Neural progenitor cell (in vitro differentiated cells): Measurements from ENCODE around the gene ERMAP. TPM values are rescaled to one million over a fixed set of nuclear protein-coding genes. Genes with fewer than 3 reads are reported as not detected.
"Not testable (repeated sequence)": the region's sequence is repeated elsewhere in the genome, so short reads cannot be mapped to it uniquely, and the experiment has no call there.

Experiments
- DNase-seq: peaks from one replicate; pipeline ENCODE4 v3.0.0-alpha.2; 2016; ENCODE audit warnings: low spot score
- H2AFZ ChIP-seq: fragments of 200-600 bp; sonication (generic); replicated peaks from 2 replicates; pipeline ENCODE4 v1.6.1; 2016; ENCODE audit warnings: antibody characterized with exemption
- H3F3A ChIP-seq: fragments of 200-600 bp; sonication (generic); 2 replicates; pipeline ENCODE4 v1.6.1; 2016; ENCODE audit warnings: antibody characterized with exemption, low read depth
- H3K27ac ChIP-seq: fragments of 200-600 bp; sonication (generic); 2 replicates; pipeline ENCODE4 v1.5.1; 2016; ENCODE audit warnings: mild to moderate bottlenecking
- H3K27me3 ChIP-seq: fragments of 200-600 bp; sonication (generic); 2 replicates; pipeline ENCODE4 v1.6.1; 2016; ENCODE audit warnings: mild to moderate bottlenecking, moderate library complexity
- H3K36me3 ChIP-seq: fragments of 200-600 bp; sonication (generic); 2 replicates; pipeline ENCODE4 v1.5.1; 2016
- H3K4me1 ChIP-seq: fragments of 200-600 bp; sonication (generic); 2 replicates; pipeline ENCODE4 v1.6.1; 2016; ENCODE audit warnings: mixed run types
- H3K4me2 ChIP-seq: fragments of 200-600 bp; sonication (generic); 2 replicates; pipeline ENCODE4 v1.6.1; 2016
- H3K4me3 ChIP-seq: fragments of 200-600 bp; sonication (generic); 2 replicates; pipeline ENCODE4 v1.5.1; 2016
- H3K79me2 ChIP-seq: fragments of 200-600 bp; sonication (generic); 2 replicates; pipeline ENCODE4 v1.6.1; 2016; ENCODE audit warnings: low read depth
- H3K9ac ChIP-seq: fragments of 200-600 bp; sonication (generic); 2 replicates; pipeline ENCODE4 v1.6.1; 2016
- H3K9me3 ChIP-seq: fragments of 200-600 bp; sonication (generic); 2 replicates; pipeline ENCODE4 v1.5.1; 2016; ENCODE audit warnings: low read depth
- H4K20me1 ChIP-seq: fragments of 200-600 bp; sonication (generic); 2 replicates; pipeline ENCODE4 v1.6.1; 2016; ENCODE audit warnings: low read depth
- H3K27ac Mint-ChIP-seq: 3 replicates; pipeline ENCODE4 v1.8.0; 2021; ENCODE audit warnings: mixed read lengths
- H3K27me3 Mint-ChIP-seq: 2 replicates; pipeline ENCODE4 v1.8.0; 2022; ENCODE audit warnings: low read depth, mild to moderate bottlenecking, inconsistent platforms, moderate library complexity, mixed read lengths; ENCODE audit not compliant: insufficient read depth
- H3K36me3 Mint-ChIP-seq: 3 replicates; pipeline ENCODE4 v1.8.0; 2021; ENCODE audit warnings: mixed read lengths
- H3K4me1 Mint-ChIP-seq: 3 replicates; pipeline ENCODE4 v1.8.0; 2021; ENCODE audit warnings: mixed read lengths
- H3K4me3 Mint-ChIP-seq: 3 replicates; pipeline ENCODE4 v1.8.0; 2021; ENCODE audit warnings: mild to moderate bottlenecking, moderate library complexity, mixed read lengths
- H3K9me3 Mint-ChIP-seq: 3 replicates; pipeline ENCODE4 v1.8.0; 2020; ENCODE audit warnings: mixed read lengths
- CTCF ChIP-seq: fragments of 200-600 bp; sonication (generic); IDR thresholded peaks from 2 replicates; pipeline ENCODE4 v1.5.1; 2017; ENCODE audit warnings: antibody characterized with exemption, mild to moderate bottlenecking
- EZH2 ChIP-seq: fragments of 200-600 bp; sonication (generic); IDR thresholded peaks from 2 replicates; pipeline ENCODE4 v1.6.1; 2017; ENCODE audit warnings: antibody characterized with exemption, mild to moderate bottlenecking, moderate library complexity
- EZH2phosphoT487 ChIP-seq: fragments of 200-600 bp; sonication (generic); IDR thresholded peaks from 2 replicates; pipeline ENCODE4 v1.6.1; 2017; ENCODE audit warnings: antibody characterized with exemption
- total RNA-seq: library from RNA; depleted of rRNA; stranded (reverse); fragments of >200 nt; gene quantifications from 2 replicates; pipeline ENCODE4 v1.2.3, GENCODE V29; 2015; ENCODE audit warnings: low replicate concordance

Gene ERMAP
- total RNA-seq, 1 donor from 2014 or later = 2.2 TPM

- peaks cover 33% of the 10 kb centered on the region for H3K36me3 Mint-ChIP-seq
- H3K9me3 ChIP-seq = no peaks in the 10 kb centered on the region
Observed at GRCh38 chr1:42806593-42806992, 10.3 kb upstream of the ERMAP start.

GRCh38 chr1:42807056-42807668 is 9.8 kb upstream of the ERMAP start:
- Mint-ChIP-seq H3K36me3 (peaks cover 34% of the 10 kb centered on the region), H3K27me3 (peaks cover 3% of the 10 kb centered on the region), H3K9me3 (peaks cover 3% of the 10 kb centered on the region)

More at GRCh38 chr1:42806593-42806992, 10.3 kb upstream of the ERMAP start:
- H3K36me3 ChIP-seq = peaks cover 3% of the 10 kb centered on the region
- Mint-ChIP-seq H3K9me3 (peaks cover 3% of the 10 kb centered on the region), H3K27ac (no peak overlapping the region), H3K4me3 (no peak overlapping the region), H3K27me3 (peaks cover 3% of the 10 kb centered on the region), H3K4me1 (peaks cover 2% of the 10 kb centered on the region)
- H3K27me3 ChIP-seq = no peaks in the 10 kb centered on the region
- no peak overlapping the region for H3K9ac ChIP-seq
- no peaks in the 10 kb centered on the region for H3F3A ChIP-seq
- DNase-seq = no peak
- no peaks in the 10 kb centered on the region for H3K79me2 ChIP-seq
- no peaks in the 10 kb centered on the region for H3K4me1 ChIP-seq
- H3K27ac ChIP-seq = no peak overlapping the region
- TF ChIP-seq EZH2 = no peak
- no peak for TF ChIP-seq EZH2phosphoT487
- no peak for TF ChIP-seq CTCF
- no peak overlapping the region for H2AFZ ChIP-seq
- H4K20me1 ChIP-seq = no peaks in the 10 kb centered on the region
- no peak overlapping the region for H3K4me3 ChIP-seq
- no peak overlapping the region for H3K4me2 ChIP-seq

GRCh38 chr1:42814815-42815214 is 2.1 kb upstream of the ERMAP start:
- DNase-seq, H4K20me1 ChIP-seq, H3K27ac ChIP-seq, H3K9me3 ChIP-seq, H3K79me2 ChIP-seq, H3K4me3 ChIP-seq, H3K9ac ChIP-seq, H3K9me3 Mint-ChIP-seq, H3K27me3 Mint-ChIP-seq, H3K27me3 ChIP-seq, H3K36me3 ChIP-seq, H2AFZ ChIP-seq, H3K27ac Mint-ChIP-seq, H3K4me3 Mint-ChIP-seq, H3K4me2 ChIP-seq: not testable (repeated sequence)
- Histone ChIP-seq H3F3A (peaks cover 27% of the 10 kb centered on the region), H3K4me1 (peaks cover 14% of the 10 kb centered on the region)
- peaks cover 13% of the 10 kb centered on the region for H3K36me3 Mint-ChIP-seq
- H3K4me1 Mint-ChIP-seq = peaks cover 18% of the 10 kb centered on the region

More at GRCh38 chr1:42807056-42807668, 9.8 kb upstream of the ERMAP start:
- TF ChIP-seq CTCF = no peak
- no peak for TF ChIP-seq EZH2phosphoT487
- no peaks in the 10 kb centered on the region for H3K27me3 ChIP-seq
- no peak overlapping the region for H2AFZ ChIP-seq
- no peaks in the 10 kb centered on the region for H3K79me2 ChIP-seq
- no peak overlapping the region for H3K9ac ChIP-seq
- DNase-seq = no peak
- Mint-ChIP-seq H3K4me1 (peaks cover 3% of the 10 kb centered on the region), H3K27ac (no peak overlapping the region), H3K4me3 (no peak overlapping the region)
- no peaks in the 10 kb centered on the region for H3K9me3 ChIP-seq
- no peak overlapping the region for H3K27ac ChIP-seq
- peaks cover 3% of the 10 kb centered on the region for H3K36me3 ChIP-seq
- H3F3A ChIP-seq = no peaks in the 10 kb centered on the region
- H3K4me2 ChIP-seq = no peak overlapping the region
- no peak overlapping the region for H3K4me3 ChIP-seq
- H4K20me1 ChIP-seq = no peaks in the 10 kb centered on the region
- no peaks in the 10 kb centered on the region for H3K4me1 ChIP-seq

- peaks cover 9% of the 10 kb centered on the region for H3K36me3 Mint-ChIP-seq
- peak overlapping the region; percentile 85 for H3K4me3 Mint-ChIP-seq
- H3K4me1 Mint-ChIP-seq = peaks cover 22% of the 10 kb centered on the region
- TF ChIP-seq EZH2 (no peak), CTCF (no peak), EZH2phosphoT487 (no peak)
- H3K9me3 ChIP-seq = no peaks in the 10 kb centered on the region
- H3K36me3 ChIP-seq = no peaks in the 10 kb centered on the region
- H3K27me3 ChIP-seq = no peaks in the 10 kb centered on the region
- H3K27ac Mint-ChIP-seq = peak overlapping the region; percentile 21
- H3K9me3 Mint-ChIP-seq = no peaks in the 10 kb centered on the region
- no peaks in the 10 kb centered on the region for H4K20me1 ChIP-seq
- H3K27ac ChIP-seq = peak overlapping the region; percentile 99
- no peak overlapping the region for H2AFZ ChIP-seq
- DNase-seq = peak; percentile 67
- H3K79me2 ChIP-seq = peaks cover 9% of the 10 kb centered on the region
- no peak overlapping the region for H3K9ac ChIP-seq
- H3F3A ChIP-seq = peaks cover 30% of the 10 kb centered on the region
- H3K4me3 ChIP-seq = peak overlapping the region; percentile 70
- H3K4me2 ChIP-seq = peak overlapping the region; percentile 79
- peaks cover 2% of the 10 kb centered on the region for H3K27me3 Mint-ChIP-seq
- peaks cover 22% of the 10 kb centered on the region for H3K4me1 ChIP-seq
Observed at GRCh38 chr1:42815941-42816584, 859 bp upstream of the ERMAP start.
